ENCODE data around the gene GCNA.

GCNA gene

GRCh38 chrX:71534773-71535544 lies 43.3 kb upstream of the GCNA start:
- DNase-seq (ENCODE audit: low read depth), result no peak
- no peak for TF ChIP-seq CTCF (IDR thresholded peaks at IDR 0.05; ENCODE audit: low read length, missing control alignments)
- peak overlapping the region; percentile 95 for H3K4me3 ChIP-seq (replicated peaks; ENCODE audit: low read depth, low read length)

GRCh38 chrX:71536285-71536684 lies 42.0 kb upstream of the GCNA start:
- TF ChIP-seq CTCF (IDR thresholded peaks at IDR 0.05; ENCODE audit: low read length, missing control alignments), result no peak
- DNase-seq (ENCODE audit: low read depth), result no peak
- peak overlapping the region; percentile 95 for H3K4me3 ChIP-seq (replicated peaks; ENCODE audit: low read depth, low read length)

- no peak for DNase-seq (ENCODE audit: low read depth)
- H3K4me3 ChIP-seq (replicated peaks; ENCODE audit: low read depth, low read length), result no peak overlapping the region
- TF ChIP-seq CTCF (IDR thresholded peaks at IDR 0.05; ENCODE audit: low read length, missing control alignments), result no peak
Observed at GRCh38 chrX:71537743-71538142, 40.5 kb upstream of the GCNA start.

- no peak for DNase-seq (ENCODE audit: low read depth)
- TF ChIP-seq CTCF (IDR thresholded peaks at IDR 0.05; ENCODE audit: low read length, missing control alignments), result no peak
- no peak overlapping the region for H3K4me3 ChIP-seq (replicated peaks; ENCODE audit: low read depth, low read length)
Observed at GRCh38 chrX:71540801-71541200, 37.4 kb upstream of the GCNA start.

DNA sequence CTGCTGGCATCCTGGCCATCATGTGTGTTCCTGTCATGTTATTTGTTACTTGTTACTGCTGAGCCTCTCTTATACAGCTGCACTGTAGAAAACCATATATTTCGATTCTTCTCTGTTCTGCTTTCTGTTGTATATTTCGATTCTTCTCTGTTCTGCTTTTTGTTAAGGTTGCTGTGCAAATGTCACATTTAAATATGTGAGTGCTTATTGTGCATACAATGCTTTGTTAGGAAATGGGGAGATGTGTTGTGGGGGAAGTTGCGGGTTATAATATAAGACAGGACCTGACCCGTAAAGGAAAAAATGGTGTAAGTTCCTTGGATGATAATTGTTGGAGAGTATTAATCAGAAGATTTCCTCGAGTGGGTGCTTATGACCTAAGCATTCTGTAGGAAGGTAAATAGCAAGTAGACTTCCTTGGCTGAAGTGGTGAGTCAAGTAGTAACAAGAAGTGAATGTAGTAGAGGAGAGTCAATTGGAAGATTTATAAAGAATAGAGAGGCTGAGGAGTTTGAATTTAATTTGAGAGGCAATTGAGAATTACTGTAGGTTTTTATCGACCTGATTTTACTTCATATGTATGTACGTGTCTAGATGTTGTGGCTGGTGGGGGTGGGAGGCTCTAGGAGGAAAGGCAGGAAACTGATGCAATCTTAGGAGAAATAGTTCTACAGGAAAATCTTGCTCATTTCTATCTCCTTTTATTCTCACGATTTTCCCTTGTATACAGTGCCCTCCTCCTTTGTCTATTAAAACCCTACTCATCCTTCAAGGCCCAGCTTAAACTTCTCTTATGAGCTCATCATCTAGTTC lies 36.8 kb upstream of the GCNA start:
- H3K4me3 ChIP-seq (replicated peaks; ENCODE audit: low read depth, low read length), result no peak overlapping the region
- DNase-seq (ENCODE audit: low read depth), result peak; percentile 77
- TF ChIP-seq CTCF (IDR thresholded peaks at IDR 0.05; ENCODE audit: low read length, missing control alignments), result no peak

GRCh38 chrX:71542411-71542810 lies 35.8 kb upstream of the GCNA start:
- peak; percentile 76 for DNase-seq (ENCODE audit: low read depth)
- TF ChIP-seq CTCF (IDR thresholded peaks at IDR 0.05; ENCODE audit: low read length, missing control alignments), result no peak
- no peak overlapping the region for H3K4me3 ChIP-seq (replicated peaks; ENCODE audit: low read depth, low read length)

Data from fibroblast of pulmonary artery (primary cell).